Measurements from ENCODE around the gene DNAH2. TPM values are rescaled to one million over a fixed set of nuclear protein-coding genes. Genes with fewer than 3 reads are reported as not detected.

Gene DNAH2
- total and polyA plus RNA-seq, 9 of the 15 experiments (the other 6 are each of a cell fraction or from before 2014, with no cell fraction given) = 0.03 TPM; not detected in 8

- peaks cover 3% of the 10 kb centered on the region for H3K9me3 ChIP-seq (replicated peaks; ENCODE audit: control insufficient read depth, insufficient read depth, low read depth, low read length)
- POLR2A ChIA-PET = interaction anchor here (0.6 to 9.2 kb wide), 6 partner anchors 13 to 181 kb away, joined by 3 to 66 read pairs (median 4); partner anchors contain the start of genes ATP1B2, SAT2, TP53 and WRAP53
- FAIRE-seq = peak; percentile 56
- intact Hi-C loops (cut with micrococcal nuclease) = no loop called here
- 95% methylated on average over 2 of the region's 2 CpGs for WGBS (ENCODE audit: insufficient coverage, low coverage, missing lambda C conversion rate)
- H3K36me3 ChIP-seq (ENCODE audit: control insufficient read depth, insufficient read depth, low read length) = peaks cover 41% of the 10 kb centered on the region
- ATAC-seq = no peak
- no peak overlapping the region for H2AFZ ChIP-seq (ENCODE audit: low read depth, low read length)
- no peak overlapping the region for H3K27ac ChIP-seq (ENCODE audit: extremely low read depth, low read depth, low read length)
- H3K79me2 ChIP-seq (ENCODE audit: control insufficient read depth, insufficient read depth, low read length) = no peaks in the 10 kb centered on the region
- no peaks in the 10 kb centered on the region for H4K20me1 ChIP-seq (replicated peaks; ENCODE audit: control insufficient read depth, insufficient read depth, low read length)
- no peak overlapping the region for H3K9ac ChIP-seq (ENCODE audit: insufficient read depth in 1 of 2, low read depth in 2 of 2, low read length in 2 of 2)
- no peaks in the 10 kb centered on the region for H3K4me1 ChIP-seq (replicated peaks in 1 of 2; ENCODE audit: control insufficient read depth in 2 of 2, insufficient read depth in 2 of 2, low read length in 2 of 2)
- no peaks in the 10 kb centered on the region for H3K9me1 ChIP-seq (ENCODE audit: control insufficient read depth, insufficient read depth, low read length)
- CTCF ChIA-PET (ENCODE audit: low intra/inter-chr PET ratio) = interaction anchor here (1.0 kb wide), 1 partner anchor 39 kb away, joined by 4 read pairs; no protein-coding TSS in a partner anchor
- H3K27me3 ChIP-seq (ENCODE audit: control insufficient read depth in 2 of 2, insufficient read depth in 2 of 2, low read length in 2 of 2) = no peaks in the 10 kb centered on the region
- in situ Hi-C loops (cut with MboI) = no loop called here
- no peak overlapping the region for H3K4me2 ChIP-seq (ENCODE audit: insufficient read depth, low read length)
- peak in 3 of 4 experiments; percentile 29 to 47 (median 36) for DNase-seq (ENCODE audit: extremely low read depth in 1 of 4, low spot score in 3 of 4)
- BruUV-seq (replicated peaks) = no TSS peak
- H3K4me3 ChIP-seq = no peak overlapping the region
- no peak for TF ChIP-seq ZNF778 (CRISPR knock-in tag; IDR thresholded peaks at IDR 0.05)
- TF ChIP-seq SMARCA4 (IDR thresholded peaks at IDR 0.05) = no peak
- TF ChIP-seq CREB3 (tag; conservative IDR thresholded peaks at IDR 0.05; ENCODE audit: low read depth) = no peak
- no peak for TF ChIP-seq ILF3 (IDR thresholded peaks at IDR 0.05; ENCODE audit: borderline replicate concordance)
- peak; percentile 53 to 59 (median 57) for TF ChIP-seq CTCF (IDR thresholded peaks at IDR 0.05 in 2 of 3, conservative IDR thresholded peaks at IDR 0.05 in 1 of 3; ENCODE audit: insufficient read depth in 2 of 3, low read depth in 1 of 3, low read length in 3 of 3)
- TF ChIP-seq SRSF3 (IDR thresholded peaks at IDR 0.05; ENCODE audit: insufficient read depth, low read length) = no peak
- 0 out of 2 replicates have a peak, but pooled peaks have one; percentile 22 for TF ChIP-seq ADNP (tag; IDR thresholded peaks at IDR 0.05)
- no peak for TF ChIP-seq PRMT5 (CRISPR knock-in tag; IDR thresholded peaks at IDR 0.05)
- peak; percentile 13 to 48; a peak in 2 of 4 replicates for TF ChIP-seq RAD21 (CRISPR knock-in tag; conservative IDR thresholded peaks at IDR 0.05 in 1 of 2, IDR thresholded peaks at IDR 0.05 in 1 of 2)
- peak in 1 of 2 experiments; percentile 68; a peak in 1 of 3 replicates for TF ChIP-seq CBX3 (IDR thresholded peaks at IDR 0.05; ENCODE audit: borderline replicate concordance in 1 of 2, low read length in 2 of 2)
- no peak for TF ChIP-seq RBM39 (optimal IDR thresholded peaks at IDR 0.05; ENCODE audit: low read depth, low read length)
These were observed 44.3 kb upstream of the DNAH2 start for GRCh38 chr17:7673239-7673638.

Data from K562 (cell line).